Uterus (tissue), 2 donors: ENCODE results near the gene ARFGEF2.
"Not testable (repeated sequence)": the region's sequence is repeated elsewhere in the genome, so short reads cannot be mapped to it uniquely, and the experiment has no call there.

Source experiments
- CTCF ChIP-seq, 4 experiments: fragments of 200-600 bp in 2 of 4; fragments of 450-650 bp in 2 of 4; sonication (generic) in 2 of 4; IDR thresholded peaks; one replicate each; pipeline ENCODE4 v1.5.1; 2016 to 2019; ENCODE audit warnings: antibody characterized with exemption in 4 of 4, mild to moderate bottlenecking in 2 of 4, moderate library complexity in 1 of 4
- POLR2A ChIP-seq, 2 donors: fragments of 450-650 bp; IDR thresholded peaks; one replicate each; pipeline ENCODE4 v1.6.1; 2016; ENCODE audit warnings: antibody characterized with exemption in 2 of 2, mild to moderate bottlenecking in 1 of 2, moderate library complexity in 1 of 2

GRCh38 chr20:49082295-49082694 is 160.8 kb downstream of the ARFGEF2 start:
- TF ChIP-seq POLR2A, CTCF (IDR thresholded peaks at IDR 0.05): not testable (repeated sequence)
